Astrocyte (in vitro differentiated cells and primary cell): ENCODE results near the gene GPRC5D. TPM values are rescaled to one million over a fixed set of nuclear protein-coding genes. Genes with fewer than 3 reads are reported as not detected.
A peak's percentile ranks its signal among the peaks of the same experiment; 100 is the strongest.

Experiments used
- DNase-seq: peaks from one replicate; pipeline ENCODE4 v3.0.0-alpha.2; 2010; ENCODE audit warnings: low read depth
- FAIRE-seq: peaks from 2 replicates; lab custom pipeline; 2011; peaks lifted over from hg19 to GRCh38; lab: Jason Lieb, UNC
- H2AFZ ChIP-seq: 2 replicates; pipeline ENCODE4 v1.6.0; 2012; ENCODE audit warnings: low read depth, low read length, inconsistent platforms
- H3K27ac ChIP-seq: 2 replicates; pipeline ENCODE4 v1.5.1; 2011; ENCODE audit warnings: low read depth, low read length, inconsistent platforms
- H3K27me3 ChIP-seq: 2 replicates; pipeline ENCODE4 v1.6.0; 2011; ENCODE audit warnings: low read length, inconsistent platforms; ENCODE audit not compliant: insufficient read depth
- H3K36me3 ChIP-seq: 2 replicates; pipeline ENCODE4 v1.5.1; 2011; ENCODE audit warnings: low read length, inconsistent platforms; ENCODE audit not compliant: insufficient read depth
- H3K4me1 ChIP-seq: 2 replicates; pipeline ENCODE4 v1.5.1; 2011; ENCODE audit warnings: low read length, inconsistent platforms; ENCODE audit not compliant: insufficient read depth
- H3K4me2 ChIP-seq: 2 replicates; pipeline ENCODE4 v1.6.0; 2012; ENCODE audit warnings: low read length, inconsistent platforms
- H3K4me3 ChIP-seq: 2 replicates; pipeline ENCODE4 v1.5.1; 2011; ENCODE audit warnings: low read depth, mild to moderate bottlenecking, low read length, inconsistent platforms; ENCODE audit not compliant: insufficient read depth
- H3K79me2 ChIP-seq: 2 replicates; pipeline ENCODE4 v1.6.0; 2012; ENCODE audit warnings: mild to moderate bottlenecking, low read length, inconsistent platforms; ENCODE audit not compliant: insufficient read depth
- H3K9ac ChIP-seq: 2 replicates; pipeline ENCODE4 v1.6.0; 2012; ENCODE audit warnings: mild to moderate bottlenecking, low read length, inconsistent platforms
- H3K9me3 ChIP-seq: 2 replicates; pipeline ENCODE4 v1.5.1; 2012; ENCODE audit warnings: low read depth, mild to moderate bottlenecking, low read length, inconsistent platforms; ENCODE audit not compliant: insufficient read depth
- H4K20me1 ChIP-seq: 2 replicates; pipeline ENCODE4 v1.6.0; 2012; ENCODE audit warnings: low read length, inconsistent platforms; ENCODE audit not compliant: insufficient read depth
- H3K27ac Mint-ChIP-seq: one replicate; pipeline ENCODE4 v1.8.0; 2021; ENCODE audit warnings: mild to moderate bottlenecking, mixed read lengths; ENCODE audit not compliant: unreplicated experiment
- H3K27me3 Mint-ChIP-seq: one replicate; pipeline ENCODE4 v1.8.0; 2021; ENCODE audit warnings: low read depth, mixed read lengths; ENCODE audit not compliant: unreplicated experiment
- H3K36me3 Mint-ChIP-seq: one replicate; pipeline ENCODE4 v1.8.0; 2021; ENCODE audit warnings: low read depth, mixed read lengths; ENCODE audit not compliant: unreplicated experiment
- H3K4me1 Mint-ChIP-seq: one replicate; pipeline ENCODE4 v1.8.0; 2021; ENCODE audit warnings: low read depth, mixed read lengths; ENCODE audit not compliant: unreplicated experiment
- H3K4me3 Mint-ChIP-seq: one replicate; pipeline ENCODE4 v1.8.0; 2021; ENCODE audit warnings: mild to moderate bottlenecking, moderate library complexity, mixed read lengths; ENCODE audit not compliant: unreplicated experiment
- H3K9me3 Mint-ChIP-seq: one replicate; pipeline ENCODE4 v1.8.0; 2021; ENCODE audit warnings: mild to moderate bottlenecking, mixed read lengths; ENCODE audit not compliant: unreplicated experiment
- EZH2 ChIP-seq: IDR thresholded peaks from 2 replicates; pipeline ENCODE4 v1.6.1; 2012; ENCODE audit warnings: mild to moderate bottlenecking, low read length, inconsistent platforms; ENCODE audit not compliant: insufficient read depth
- total RNA-seq: library from RNA; stranded (reverse); gene quantifications from 2 replicates; pipeline ENCODE4 v1.2.1, GENCODE V29; 2021
- TF ChIP-seq, protein P1 (sequence below): IDR thresholded peaks from 2 replicates; pipeline ENCODE4 v1.5.1; 2011; ENCODE audit warnings: low read depth, mild to moderate bottlenecking, inconsistent platforms, low read length, moderate library complexity; ENCODE audit not compliant: insufficient read depth

GPRC5D gene
- total RNA-seq, 1 donor from 2014 or later: not detected

- Histone ChIP-seq H3K36me3 (no peaks in the 10 kb centered on the region), H3K27ac (no peak overlapping the region), H2AFZ (no peak overlapping the region), H3K27me3 (no peaks in the 10 kb centered on the region), H3K9ac (no peak overlapping the region), H3K79me2 (no peaks in the 10 kb centered on the region), H3K4me2 (no peak overlapping the region), H4K20me1 (no peaks in the 10 kb centered on the region), H3K4me1 (no peaks in the 10 kb centered on the region), H3K9me3 (no peaks in the 10 kb centered on the region), H3K4me3 (no peak overlapping the region)
- Mint-ChIP-seq H3K27ac (no peak overlapping the region), H3K27me3 (peaks cover 15% of the 10 kb centered on the region), H3K4me1 (no peaks in the 10 kb centered on the region), H3K9me3 (peaks cover 2% of the 10 kb centered on the region), H3K36me3 (no peaks in the 10 kb centered on the region), H3K4me3 (no peak overlapping the region)
- TF ChIP-seq, protein P1, sequence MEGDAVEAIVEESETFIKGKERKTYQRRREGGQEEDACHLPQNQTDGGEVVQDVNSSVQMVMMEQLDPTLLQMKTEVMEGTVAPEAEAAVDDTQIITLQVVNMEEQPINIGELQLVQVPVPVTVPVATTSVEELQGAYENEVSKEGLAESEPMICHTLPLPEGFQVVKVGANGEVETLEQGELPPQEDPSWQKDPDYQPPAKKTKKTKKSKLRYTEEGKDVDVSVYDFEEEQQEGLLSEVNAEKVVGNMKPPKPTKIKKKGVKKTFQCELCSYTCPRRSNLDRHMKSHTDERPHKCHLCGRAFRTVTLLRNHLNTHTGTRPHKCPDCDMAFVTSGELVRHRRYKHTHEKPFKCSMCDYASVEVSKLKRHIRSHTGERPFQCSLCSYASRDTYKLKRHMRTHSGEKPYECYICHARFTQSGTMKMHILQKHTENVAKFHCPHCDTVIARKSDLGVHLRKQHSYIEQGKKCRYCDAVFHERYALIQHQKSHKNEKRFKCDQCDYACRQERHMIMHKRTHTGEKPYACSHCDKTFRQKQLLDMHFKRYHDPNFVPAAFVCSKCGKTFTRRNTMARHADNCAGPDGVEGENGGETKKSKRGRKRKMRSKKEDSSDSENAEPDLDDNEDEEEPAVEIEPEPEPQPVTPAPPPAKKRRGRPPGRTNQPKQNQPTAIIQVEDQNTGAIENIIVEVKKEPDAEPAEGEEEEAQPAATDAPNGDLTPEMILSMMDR: no peak
- TF ChIP-seq EZH2: no peak
- FAIRE-seq (no peak), DNase-seq (no peak)
These were observed 4.1 kb downstream of the GPRC5D start for GRCh38 chr12:12947902-12948301.

- no peaks in the 10 kb centered on the region for H3K9me3 ChIP-seq
- H3K4me3 Mint-ChIP-seq: no peak overlapping the region
- no peak overlapping the region for H3K9ac ChIP-seq
- H3K9me3 Mint-ChIP-seq: peaks cover 2% of the 10 kb centered on the region
- no peak for TF ChIP-seq EZH2
- TF ChIP-seq, protein P1: no peak
- no peak overlapping the region for H3K4me2 ChIP-seq
- H3K27me3 ChIP-seq: no peaks in the 10 kb centered on the region
- no peak overlapping the region for H3K4me3 ChIP-seq
- no peaks in the 10 kb centered on the region for H4K20me1 ChIP-seq
- DNase-seq (no peak), FAIRE-seq (peak; percentile 49)
- no peak overlapping the region for H3K27ac ChIP-seq
- no peaks in the 10 kb centered on the region for H3K4me1 Mint-ChIP-seq
- no peaks in the 10 kb centered on the region for H3K4me1 ChIP-seq
- H3K27me3 Mint-ChIP-seq: peaks cover 13% of the 10 kb centered on the region
- no peaks in the 10 kb centered on the region for H3K36me3 ChIP-seq
- no peaks in the 10 kb centered on the region for H3K36me3 Mint-ChIP-seq
- no peak overlapping the region for H2AFZ ChIP-seq
- H3K79me2 ChIP-seq: no peaks in the 10 kb centered on the region
- H3K27ac Mint-ChIP-seq: no peak overlapping the region
These were observed 5.1 kb downstream of the GPRC5D start for GRCh38 chr12:12946686-12947355.

DNA sequence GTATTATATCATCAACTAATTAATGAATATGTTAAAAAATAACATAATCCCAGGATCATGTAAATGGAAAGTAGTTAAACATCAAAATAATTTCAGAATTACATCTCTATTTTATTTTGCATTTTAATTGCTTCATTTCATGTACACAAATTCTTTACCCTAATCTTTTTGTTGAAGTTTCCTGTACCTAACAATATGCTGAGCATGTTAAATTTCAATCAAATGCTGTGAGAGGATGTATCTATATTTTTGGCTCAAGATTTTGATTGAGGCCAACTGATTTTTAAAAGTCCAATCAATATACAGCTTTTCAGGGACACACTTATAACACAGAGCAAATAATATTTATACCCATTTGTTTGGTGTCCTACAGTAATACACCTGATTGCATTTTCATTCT lies 6.4 kb downstream of the GPRC5D start:
- Histone ChIP-seq H3K4me2 (no peak overlapping the region), H2AFZ (no peak overlapping the region), H3K36me3 (no peaks in the 10 kb centered on the region), H3K27ac (no peak overlapping the region), H3K9ac (no peak overlapping the region), H3K27me3 (no peaks in the 10 kb centered on the region), H3K4me3 (no peak overlapping the region), H3K79me2 (no peaks in the 10 kb centered on the region), H4K20me1 (no peaks in the 10 kb centered on the region), H3K9me3 (no peaks in the 10 kb centered on the region), H3K4me1 (no peaks in the 10 kb centered on the region)
- Mint-ChIP-seq H3K9me3 (peaks cover 2% of the 10 kb centered on the region), H3K36me3 (no peaks in the 10 kb centered on the region), H3K27ac (no peak overlapping the region), H3K27me3 (peaks cover 12% of the 10 kb centered on the region), H3K4me1 (no peaks in the 10 kb centered on the region), H3K4me3 (no peak overlapping the region)
- DNase-seq (no peak), FAIRE-seq (no peak)
- TF ChIP-seq, protein P1: no peak
- TF ChIP-seq EZH2: no peak
